Endothelial cell of umbilical vein (primary cell): Measurements from ENCODE around the gene CCDC88B. TPM values are rescaled to one million over a fixed set of nuclear protein-coding genes. Genes with fewer than 3 reads are reported as not detected.

Experiments used
- BruUV-seq: library from RNA; stranded (reverse); fragments of 400-500 nt; replicated peaks from 2 replicates; lab custom pipeline; 2021; lab: Mats Ljungman, UMichigan
- CTCF ChIA-PET: fragments of 300-600, 350-600 bp; sonication (Branson Sonifier 250); formaldehyde crosslinking; loops from one replicate; lab custom pipeline; 2021; ENCODE audit warnings: antibody characterized with exemption, inconsistent platforms; lab: Charles Lee
- POLR2A ChIA-PET: fragments of 300-600, 350-600 bp; sonication (Branson Sonifier 250); formaldehyde crosslinking; loops from one replicate; lab custom pipeline; 2021; ENCODE audit warnings: antibody characterized with exemption, inconsistent platforms; lab: Charles Lee
- DNase-seq: peaks from one replicate; pipeline ENCODE4 v3.0.0-alpha.2; 2011; ENCODE audit warnings: low read depth, low spot score
- FAIRE-seq: peaks from 2 replicates; lab custom pipeline; 2011; peaks lifted over from hg19 to GRCh38; lab: Jason Lieb, UNC
- H2AFZ ChIP-seq: 2 replicates; pipeline ENCODE4 v1.6.0; 2012; ENCODE audit warnings: low read depth, low read length, control low read depth, inconsistent platforms
- H3K27ac ChIP-seq: 2 replicates; pipeline ENCODE4 v1.5.1; 2011; ENCODE audit warnings: low read depth, mild to moderate bottlenecking, control low read depth, low read length, moderate library complexity; ENCODE audit not compliant: insufficient read depth
- H3K27me3 ChIP-seq, 2 experiments: 2 replicates each; pipeline versions ENCODE4 v1.6.0 to v1.6.1; 2011; ENCODE audit warnings: low read length in 2 of 2, mixed read lengths in 1 of 2; ENCODE audit not compliant: control insufficient read depth in 2 of 2, insufficient read depth in 2 of 2
- H3K36me3 ChIP-seq, 2 experiments: 2 replicates in 1 of 2; 3 replicates in 1 of 2; pipeline ENCODE4 v1.5.1; 2011; ENCODE audit warnings: low read length in 2 of 2, mild to moderate bottlenecking in 1 of 2, moderate library complexity in 1 of 2; ENCODE audit not compliant: control insufficient read depth in 2 of 2, insufficient read depth in 2 of 2; ENCODE audit errors: extremely low read depth in 1 of 2
- H3K4me1 ChIP-seq: 3 replicates; pipeline ENCODE4 v1.5.1; 2011; ENCODE audit warnings: mild to moderate bottlenecking, low read length; ENCODE audit not compliant: control insufficient read depth, insufficient read depth; ENCODE audit errors: extremely low read depth
- H3K4me2 ChIP-seq: 2 replicates; pipeline ENCODE4 v1.6.1; 2011; ENCODE audit warnings: low read length, control low read depth, mixed read lengths; ENCODE audit not compliant: insufficient read depth
- H3K4me3 ChIP-seq, 3 experiments: fragments of 200-600 bp in 1 of 3; sonication (generic), shearing (Covaris generic) in 1 of 3; replicated peaks in 1 of 3; 2 replicates each; pipeline ENCODE4 v1.5.1; 2011 to 2016; ENCODE audit warnings: control low read depth in 3 of 3, low read length in 3 of 3, mild to moderate bottlenecking in 2 of 3, inconsistent platforms in 1 of 3, low read depth in 1 of 3, moderate library complexity in 1 of 3; ENCODE audit not compliant: insufficient read depth in 1 of 3
- H3K79me2 ChIP-seq: 2 replicates; pipeline ENCODE4 v1.6.0; 2012; ENCODE audit warnings: low read length, inconsistent platforms; ENCODE audit not compliant: control insufficient read depth, insufficient read depth
- H3K9ac ChIP-seq: replicated peaks from 2 replicates; pipeline ENCODE3; 2011; ENCODE audit warnings: low read length, control low read depth; ENCODE audit not compliant: insufficient read depth; ENCODE audit errors: extremely low read depth
- H3K9me1 ChIP-seq: replicated peaks from 3 replicates; pipeline ENCODE4 v1.6.0; 2011; ENCODE audit warnings: mild to moderate bottlenecking, low read length; ENCODE audit not compliant: control insufficient read depth, insufficient read depth; ENCODE audit errors: extremely low read depth
- H3K9me3 ChIP-seq: replicated peaks from 2 replicates; pipeline ENCODE4 v1.5.1; 2012; ENCODE audit warnings: low read length, inconsistent platforms; ENCODE audit not compliant: control insufficient read depth, insufficient read depth
- H4K20me1 ChIP-seq: replicated peaks from 2 replicates; pipeline ENCODE3; 2011; ENCODE audit warnings: mild to moderate bottlenecking, low read length; ENCODE audit not compliant: control insufficient read depth, insufficient read depth; ENCODE audit errors: extremely low read depth
- EZH2 ChIP-seq: IDR thresholded peaks from 2 replicates; pipeline ENCODE4 v1.6.1; 2012; ENCODE audit warnings: borderline replicate concordance, low read depth, mild to moderate bottlenecking, moderate library complexity, low read length, inconsistent platforms; ENCODE audit not compliant: severe bottlenecking
- FOS ChIP-seq: IDR thresholded peaks from 2 replicates; pipeline ENCODE4 v1.6.1; 2011; ENCODE audit warnings: mild to moderate bottlenecking, low read length, moderate library complexity, borderline replicate concordance; ENCODE audit not compliant: insufficient read depth
- GATA2 ChIP-seq: IDR thresholded peaks from 2 replicates; pipeline ENCODE4 v1.7.0; 2011; ENCODE audit warnings: low read depth, mild to moderate bottlenecking, moderate library complexity, mixed read lengths, low read length; ENCODE audit not compliant: insufficient read length, insufficient read depth
- JUN ChIP-seq: IDR thresholded peaks from 2 replicates; pipeline ENCODE4 v1.6.1; 2011; ENCODE audit warnings: borderline replicate concordance, low read depth; ENCODE audit not compliant: insufficient read length, insufficient read depth
- MYC ChIP-seq: IDR thresholded peaks from one replicate; pipeline ENCODE4 v1.6.1; 2011; ENCODE audit warnings: mild to moderate bottlenecking, low read depth, low read length
- POLR2A ChIP-seq: IDR thresholded peaks from 2 replicates; pipeline ENCODE4 v1.6.1; 2012; ENCODE audit warnings: low read depth, mild to moderate bottlenecking, control low read depth, low read length
- POLR2AphosphoS5 ChIP-seq: IDR thresholded peaks from 2 replicates; pipeline ENCODE4 v1.6.1; 2012; ENCODE audit warnings: low read depth, mild to moderate bottlenecking, control low read depth, low read length, moderate library complexity; ENCODE audit not compliant: insufficient read depth
- dilution Hi-C: fragments of 300-500 bp; cut with MboI; formaldehyde crosslinking; loops from one replicate; pipeline ENCODE4 v1.15.0; 2019; ENCODE audit warnings: low sequenced_read_pairs; ENCODE audit not compliant: extremely low pct_ligation_motif_present
- intact Hi-C: fragments of 100-400 bp; cut with micrococcal nuclease; formaldehyde crosslinking; loops from one replicate; pipeline ENCODE4 v1.10.0; 2022
- polyA plus RNA-seq, 4 experiments: library from polyadenylated mRNA; depleted of rRNA in 3 of 4; stranded (reverse) in 3 of 4; unstranded in 1 of 4; fragments of >200 nt; gene quantifications; 2 replicates each; pipeline versions ENCODE4 v1.2.1 to v1.2.3, GENCODE V29; 2011 to 2012; ENCODE audit warnings: missing spikeins in 1 of 4
- total RNA-seq: library from RNA; stranded (reverse); gene quantifications from 2 replicates; pipeline ENCODE4 v1.2.3, GENCODE V29; 2021
- TF ChIP-seq, protein P1 (sequence below), 2 donors: IDR thresholded peaks; 1 replicate in 1 of 2; 2 replicates in 1 of 2; pipeline ENCODE4 v1.5.1; 2011; ENCODE audit warnings: low read length in 2 of 2, mild to moderate bottlenecking in 2 of 2, moderate library complexity in 2 of 2, control low read depth in 1 of 2, inconsistent platforms in 1 of 2, low read depth in 1 of 2; ENCODE audit not compliant: insufficient read depth in 1 of 2; ENCODE audit errors: extremely low read depth in 1 of 2
- TF ChIP-seq, protein P2 (sequence below): IDR thresholded peaks from 2 replicates; pipeline ENCODE4 v1.6.1; 2011; ENCODE audit not compliant: insufficient read depth, insufficient read length

Gene CCDC88B
- total and polyA plus RNA-seq, 2 donors (not counting 3 experiments of a cell fraction or from before 2014, with no cell fraction given), result 1.8 to 2.7 TPM

DNA sequence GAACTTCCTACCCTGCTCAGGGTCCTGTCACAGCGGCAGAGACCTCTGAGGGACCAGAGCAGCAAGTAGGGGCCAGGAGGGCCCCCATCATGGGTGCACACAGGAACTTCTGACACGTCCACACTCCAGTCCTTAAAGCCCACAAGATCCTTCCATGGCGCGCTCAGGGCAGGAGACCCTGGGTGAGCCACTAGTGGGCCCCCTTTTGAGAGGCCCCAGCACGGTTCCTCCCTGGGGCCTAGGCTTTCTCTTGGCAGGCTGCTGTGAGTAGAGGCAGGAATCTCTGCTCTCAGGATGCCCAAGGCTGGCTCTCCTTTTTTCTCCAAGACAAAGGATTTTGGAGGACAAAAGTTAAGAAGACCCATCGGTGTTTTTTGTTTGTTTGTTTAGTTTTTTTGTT is 41.3 kb downstream of the CCDC88B start:
- H3K79me2 ChIP-seq, result no peaks in the 10 kb centered on the region
- H3K9ac ChIP-seq, result no peak overlapping the region
- H3K9me3 ChIP-seq, result no peaks in the 10 kb centered on the region
- dilution Hi-C loops (no loop called here), intact Hi-C loops (no loop called here)
- TF ChIP-seq JUN, result no peak
- TF ChIP-seq, protein P1, sequence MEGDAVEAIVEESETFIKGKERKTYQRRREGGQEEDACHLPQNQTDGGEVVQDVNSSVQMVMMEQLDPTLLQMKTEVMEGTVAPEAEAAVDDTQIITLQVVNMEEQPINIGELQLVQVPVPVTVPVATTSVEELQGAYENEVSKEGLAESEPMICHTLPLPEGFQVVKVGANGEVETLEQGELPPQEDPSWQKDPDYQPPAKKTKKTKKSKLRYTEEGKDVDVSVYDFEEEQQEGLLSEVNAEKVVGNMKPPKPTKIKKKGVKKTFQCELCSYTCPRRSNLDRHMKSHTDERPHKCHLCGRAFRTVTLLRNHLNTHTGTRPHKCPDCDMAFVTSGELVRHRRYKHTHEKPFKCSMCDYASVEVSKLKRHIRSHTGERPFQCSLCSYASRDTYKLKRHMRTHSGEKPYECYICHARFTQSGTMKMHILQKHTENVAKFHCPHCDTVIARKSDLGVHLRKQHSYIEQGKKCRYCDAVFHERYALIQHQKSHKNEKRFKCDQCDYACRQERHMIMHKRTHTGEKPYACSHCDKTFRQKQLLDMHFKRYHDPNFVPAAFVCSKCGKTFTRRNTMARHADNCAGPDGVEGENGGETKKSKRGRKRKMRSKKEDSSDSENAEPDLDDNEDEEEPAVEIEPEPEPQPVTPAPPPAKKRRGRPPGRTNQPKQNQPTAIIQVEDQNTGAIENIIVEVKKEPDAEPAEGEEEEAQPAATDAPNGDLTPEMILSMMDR (IDR thresholded peaks at IDR 0.05; ENCODE audit: extremely low read depth in 1 of 2, insufficient read depth in 1 of 2, low read depth in 1 of 2, low read length in 2 of 2), result no peak
- no peak for TF ChIP-seq MYC
- no peak for TF ChIP-seq POLR2A
- TF ChIP-seq EZH2, result no peak
- TF ChIP-seq FOS, result no peak
- TF ChIP-seq, protein P2, sequence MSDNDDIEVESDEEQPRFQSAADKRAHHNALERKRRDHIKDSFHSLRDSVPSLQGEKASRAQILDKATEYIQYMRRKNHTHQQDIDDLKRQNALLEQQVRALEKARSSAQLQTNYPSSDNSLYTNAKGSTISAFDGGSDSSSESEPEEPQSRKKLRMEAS, result no peak
- TF ChIP-seq GATA2, result no peak
- no peak for TF ChIP-seq POLR2AphosphoS5
- ChIA-PET CTCF (interaction anchor here (1.1 kb wide), 1 partner anchor 15 kb away, joined by 3 read pairs; no protein-coding TSS in a partner anchor), POLR2A (no interaction called here)
- no peak overlapping the region for H3K27ac ChIP-seq
- no peak for DNase-seq
- H2AFZ ChIP-seq, result no peak overlapping the region
- BruUV-seq, result no TSS peak
- H3K4me3 ChIP-seq, result no peak overlapping the region
- no peaks in the 10 kb centered on the region for H3K36me3 ChIP-seq
- H3K4me2 ChIP-seq, result no peak overlapping the region
- H3K4me1 ChIP-seq, result no peaks in the 10 kb centered on the region
- no peaks in the 10 kb centered on the region for H3K9me1 ChIP-seq
- no peak for FAIRE-seq
- no peaks in the 10 kb centered on the region for H4K20me1 ChIP-seq
- peaks cover 2 to 6% of the 10 kb centered on the region in 2 experiments for H3K27me3 ChIP-seq
